IMR-90 (cell line): ENCODE data around the gene SLAMF9.

ENCODE experiments used
- BHLHE40 ChIP-seq: fragments of 150-350 bp; IDR thresholded peaks from 2 replicates; pipeline ENCODE4 v1.6.1; 2016; ENCODE audit warnings: mild to moderate bottlenecking, low read depth, low read length
- CEBPB ChIP-seq: IDR thresholded peaks from 2 replicates; pipeline ENCODE4 v1.6.1; 2012; ENCODE audit warnings: low read depth, low read length, improper control_type of control experiment
- CTCF ChIP-seq: conservative IDR thresholded peaks from 2 replicates; pipeline ENCODE4 v1.5.1; 2012; ENCODE audit warnings: mild to moderate bottlenecking, low read depth, low read length, improper control_type of control experiment
- FOS ChIP-seq: fragments of 150-350 bp; IDR thresholded peaks from 2 replicates; pipeline ENCODE4 v1.6.1; 2016; ENCODE audit warnings: low read depth, low read length
- MAFK ChIP-seq: IDR thresholded peaks from 2 replicates; pipeline ENCODE4 v1.6.1; 2012; ENCODE audit warnings: low read depth, low read length, improper control_type of control experiment
- MAZ ChIP-seq: IDR thresholded peaks from 2 replicates; pipeline ENCODE4 v1.6.1; 2012; ENCODE audit warnings: low read depth, mild to moderate bottlenecking, low read length, improper control_type of control experiment, moderate library complexity, borderline replicate concordance
- MXI1 ChIP-seq: IDR thresholded peaks from 2 replicates; pipeline ENCODE4 v1.6.1; 2012; ENCODE audit warnings: low read depth, mild to moderate bottlenecking, low read length, moderate library complexity, borderline replicate concordance
- NFE2L2 ChIP-seq: fragments of 150-350 bp; IDR thresholded peaks from 2 replicates; pipeline ENCODE4 v1.6.1; 2016; ENCODE audit warnings: low read depth, mild to moderate bottlenecking, low read length
- POLR2A ChIP-seq: IDR thresholded peaks from 2 replicates; pipeline ENCODE4 v1.6.1; 2012; ENCODE audit warnings: mild to moderate bottlenecking, low read depth, low read length
- RAD21 ChIP-seq: IDR thresholded peaks from 2 replicates; pipeline ENCODE4 v1.6.1; 2012; ENCODE audit warnings: low read length, improper control_type of control experiment
- RCOR1 ChIP-seq: IDR thresholded peaks from 2 replicates; pipeline ENCODE4 v1.6.1; 2012; ENCODE audit warnings: mild to moderate bottlenecking, low read length, improper control_type of control experiment; ENCODE audit not compliant: insufficient replicate concordance
- RFX5 ChIP-seq: IDR thresholded peaks from 2 replicates; pipeline ENCODE4 v1.8.0; 2012; ENCODE audit warnings: low read depth, mild to moderate bottlenecking, low read length, moderate library complexity
- SMC3 ChIP-seq: fragments of 150-350 bp; IDR thresholded peaks from 2 replicates; pipeline ENCODE4 v1.6.1; 2016; ENCODE audit warnings: low read depth, mild to moderate bottlenecking, antibody characterized with exemption, low read length, moderate library complexity
- USF2 ChIP-seq: fragments of 150-350 bp; IDR thresholded peaks from 2 replicates; pipeline ENCODE4 v1.6.1; 2017; ENCODE audit warnings: mild to moderate bottlenecking, antibody characterized with exemption, low read length, low read depth

- TF ChIP-seq CTCF (no peak), POLR2A (no peak), SMC3 (no peak), RAD21 (no peak), MAZ (no peak), MAFK (no peak), MXI1 (no peak), CEBPB (no peak), USF2 (no peak), FOS (no peak), RCOR1 (no peak), BHLHE40 (no peak), NFE2L2 (no peak), RFX5 (no peak)
Observed at GRCh38 chr1:159957824-159958268, 3.8 kb upstream of the SLAMF9 start.
